ENCODE data around the gene AIRE.
A peak's percentile ranks its signal among the peaks of the same experiment; 100 is the strongest.

AIRE gene

GRCh38 chr21:44303490-44303981, 17.9 kb downstream of the AIRE start:
- Histone ChIP-seq H4K20me1 (peaks cover 81% of the 10 kb centered on the region), H3K27me3 (no peaks in the 10 kb centered on the region), H3K9ac (peak overlapping the region; percentile 67), H3K4me1 (peaks cover 88% of the 10 kb centered on the region), H3K9me3 (no peaks in the 10 kb centered on the region), H3K4me2 (peak overlapping the region; percentile 99), H3K27ac (peak overlapping the region; percentile 75), H3K4me3 (peak overlapping the region; percentile 84; the same call in 1 of the 2 replicates), H3K36me3 (peaks cover 32% of the 10 kb centered on the region)
- TF ChIP-seq Cebpa-rat (IDR thresholded peaks at IDR 0.05): no peak

- H3K4me3 ChIP-seq: 0 out of 2 replicates have a peak overlapping the region, but pooled peaks have one; percentile 23
- peak overlapping the region; percentile 67 for H3K9ac ChIP-seq
- H3K27ac ChIP-seq: peak overlapping the region; percentile 75
- TF ChIP-seq Cebpa-rat (IDR thresholded peaks at IDR 0.05): no peak
- peaks cover 88% of the 10 kb centered on the region for H3K4me1 ChIP-seq
- no peaks in the 10 kb centered on the region for H3K9me3 ChIP-seq
- H4K20me1 ChIP-seq: peaks cover 86% of the 10 kb centered on the region
- H3K36me3 ChIP-seq: peaks cover 37% of the 10 kb centered on the region
- H3K4me2 ChIP-seq: peak overlapping the region; percentile 99
- H3K27me3 ChIP-seq: no peaks in the 10 kb centered on the region
Observed at GRCh38 chr21:44304011-44304616, 18.4 kb downstream of the AIRE start.

GRCh38 chr21:44304877-44305293, 19.2 kb downstream of the AIRE start:
- peaks cover 94% of the 10 kb centered on the region for H4K20me1 ChIP-seq

GRCh38 chr21:44305691-44306090, 20.0 kb downstream of the AIRE start:
- Histone ChIP-seq H3K36me3 (peaks cover 52% of the 10 kb centered on the region), H3K4me1 (peaks cover 100% of the 10 kb centered on the region), H3K4me2 (peak overlapping the region; percentile 99), H3K27ac (peak overlapping the region; percentile 75), H3K4me3 (peak overlapping the region; percentile 18; the same call in 1 of the 2 replicates), H3K9ac (peak overlapping the region; percentile 67; the same call in 1 of the 2 replicates), H4K20me1 (peaks cover 99% of the 10 kb centered on the region), H3K9me3 (no peaks in the 10 kb centered on the region), H3K27me3 (no peaks in the 10 kb centered on the region)
- no peak for TF ChIP-seq Cebpa-rat (IDR thresholded peaks at IDR 0.05)

More at GRCh38 chr21:44304877-44305293, 19.2 kb downstream of the AIRE start:
- no peaks in the 10 kb centered on the region for H3K27me3 ChIP-seq
- H3K9ac ChIP-seq: peak overlapping the region; percentile 67
- H3K27ac ChIP-seq: peak overlapping the region; percentile 75
- peak overlapping the region; percentile 99 for H3K4me2 ChIP-seq
- no peak for TF ChIP-seq Cebpa-rat (IDR thresholded peaks at IDR 0.05)
- H3K36me3 ChIP-seq: peaks cover 44% of the 10 kb centered on the region
- peaks cover 93% of the 10 kb centered on the region for H3K4me1 ChIP-seq
- H3K9me3 ChIP-seq: no peaks in the 10 kb centered on the region
- no peak overlapping the region; the same call in 1 of the 2 replicates for H3K4me3 ChIP-seq

- Histone ChIP-seq H3K4me3 (no peak overlapping the region), H4K20me1 (peaks cover 99% of the 10 kb centered on the region), H3K36me3 (peaks cover 66% of the 10 kb centered on the region), H3K4me1 (peaks cover 87% of the 10 kb centered on the region), H3K9ac (0 out of 2 replicates have a peak overlapping the region, but pooled peaks have one; percentile 67), H3K27me3 (no peaks in the 10 kb centered on the region), H3K4me2 (peak overlapping the region; percentile 99), H3K9me3 (no peaks in the 10 kb centered on the region), H3K27ac (peak overlapping the region; percentile 75)
- no peak for TF ChIP-seq Cebpa-rat (IDR thresholded peaks at IDR 0.05)
Observed at GRCh38 chr21:44306936-44307704, 21.4 kb downstream of the AIRE start.

GRCh38 chr21:44310628-44311507, 25.2 kb downstream of the AIRE start:
- Histone ChIP-seq H3K27ac (peak overlapping the region; percentile 59), H3K9ac (peak overlapping the region; percentile 48; the same call in 1 of the 2 replicates), H3K9me3 (no peaks in the 10 kb centered on the region), H3K36me3 (peaks cover 96% of the 10 kb centered on the region), H4K20me1 (peaks cover 96% of the 10 kb centered on the region), H3K4me3 (no peak overlapping the region), H3K27me3 (no peaks in the 10 kb centered on the region), H3K4me1 (peaks cover 49% of the 10 kb centered on the region), H3K4me2 (peak overlapping the region; percentile 52)
- no peak for TF ChIP-seq Cebpa-rat (IDR thresholded peaks at IDR 0.05)

GRCh38 chr21:44312089-44312488, 26.4 kb downstream of the AIRE start:
- no peaks in the 10 kb centered on the region for H3K27me3 ChIP-seq
- H3K36me3 ChIP-seq: peaks cover 96% of the 10 kb centered on the region
- H3K9me3 ChIP-seq: no peaks in the 10 kb centered on the region
- H3K4me3 ChIP-seq: no peak overlapping the region
- peaks cover 37% of the 10 kb centered on the region for H3K4me1 ChIP-seq
- no peak for TF ChIP-seq Cebpa-rat (IDR thresholded peaks at IDR 0.05)
- no peak overlapping the region for H3K4me2 ChIP-seq
- H4K20me1 ChIP-seq: peaks cover 93% of the 10 kb centered on the region
- no peak overlapping the region for H3K9ac ChIP-seq
- no peak overlapping the region for H3K27ac ChIP-seq

- no peak for TF ChIP-seq Cebpa-rat (IDR thresholded peaks at IDR 0.05)
- Histone ChIP-seq H3K36me3 (peaks cover 96% of the 10 kb centered on the region), H3K27ac (no peak overlapping the region), H3K9me3 (no peaks in the 10 kb centered on the region), H3K27me3 (no peaks in the 10 kb centered on the region), H4K20me1 (peaks cover 93% of the 10 kb centered on the region), H3K4me3 (no peak overlapping the region), H3K4me2 (no peak overlapping the region), H3K4me1 (peaks cover 31% of the 10 kb centered on the region), H3K9ac (no peak overlapping the region)
Observed at GRCh38 chr21:44312716-44313115, 27.0 kb downstream of the AIRE start.

GRCh38 chr21:44313451-44313850, 27.8 kb downstream of the AIRE start:
- peaks cover 89% of the 10 kb centered on the region for H4K20me1 ChIP-seq
- TF ChIP-seq Cebpa-rat (IDR thresholded peaks at IDR 0.05): no peak

More at GRCh38 chr21:44313451-44313850, 27.8 kb downstream of the AIRE start:
- H3K9ac ChIP-seq: no peak overlapping the region
- H3K4me1 ChIP-seq: peaks cover 23% of the 10 kb centered on the region
- H3K9me3 ChIP-seq: no peaks in the 10 kb centered on the region
- no peak overlapping the region for H3K4me3 ChIP-seq
- no peak overlapping the region for H3K27ac ChIP-seq
- no peaks in the 10 kb centered on the region for H3K27me3 ChIP-seq
- H3K36me3 ChIP-seq: peaks cover 98% of the 10 kb centered on the region
- no peak overlapping the region for H3K4me2 ChIP-seq

Measured in BLaER1 (cell line).